Natural killer cell (primary cell): ENCODE data around the gene BTBD16. TPM values are rescaled to one million over a fixed set of nuclear protein-coding genes. Genes with fewer than 3 reads are reported as not detected.

Experiments
- ATAC-seq, 3 donors: fragments of 150-1000 bp in 2 of 3; fragments of 200-7000 bp in 1 of 3; cut with Tn5 transposase; 1 replicate in 1 of 3; 2 replicates in 2 of 3; pipeline ENCODE4 v1.10.0; 2021; ENCODE audit warnings: mild to moderate bottlenecking in 2 of 3, moderate library complexity in 2 of 3
- DNase-seq, 2 donors: peaks; one replicate each; pipeline versions ENCODE4 v3.0.0 to v3.0.0-alpha.2; 2013 to 2021; ENCODE audit warnings: mixed read lengths in 1 of 2
- H3K27ac ChIP-seq: one replicate; pipeline ENCODE4 v1.5.1; 2013; ENCODE audit warnings: mild to moderate bottlenecking, low read length
- H3K27me3 ChIP-seq: one replicate; pipeline ENCODE4 v1.6.1; 2013; ENCODE audit warnings: low read length; ENCODE audit not compliant: control insufficient read depth, insufficient read depth
- H3K36me3 ChIP-seq: one replicate; pipeline ENCODE4 v1.6.1; 2013; ENCODE audit warnings: low read length; ENCODE audit not compliant: control insufficient read depth, insufficient read depth
- H3K4me1 ChIP-seq: one replicate; pipeline ENCODE4 v1.6.1; 2013; ENCODE audit warnings: low read length; ENCODE audit not compliant: control insufficient read depth, insufficient read depth
- H3K4me3 ChIP-seq: one replicate; pipeline ENCODE4 v1.5.1; 2013; ENCODE audit warnings: low read length
- H3K9me3 ChIP-seq: one replicate; pipeline ENCODE4 v1.6.1; 2013; ENCODE audit warnings: low read length; ENCODE audit not compliant: control insufficient read depth, insufficient read depth
- H3K27ac Mint-ChIP-seq, 2 donors: one replicate each; pipeline ENCODE4 v1.8.0; 2022; ENCODE audit warnings: mild to moderate bottlenecking in 2 of 2, mixed read lengths in 2 of 2, moderate library complexity in 1 of 2
- H3K27me3 Mint-ChIP-seq, 2 donors: one replicate each; pipeline ENCODE4 v1.8.0; 2022; ENCODE audit warnings: low read depth in 2 of 2, mixed read lengths in 2 of 2
- H3K36me3 Mint-ChIP-seq: one replicate; pipeline ENCODE4 v1.8.0; 2022; ENCODE audit warnings: mixed read lengths
- H3K4me1 Mint-ChIP-seq, 2 donors: one replicate each; pipeline ENCODE4 v1.8.0; 2022; ENCODE audit warnings: mixed read lengths in 2 of 2
- H3K4me3 Mint-ChIP-seq: one replicate; pipeline ENCODE4 v1.8.0; 2022; ENCODE audit warnings: mild to moderate bottlenecking, moderate library complexity, mixed read lengths
- H3K9me3 Mint-ChIP-seq, 2 donors: one replicate each; pipeline ENCODE4 v1.8.0; 2022; ENCODE audit warnings: mixed read lengths in 2 of 2
- CTCF ChIP-seq: fragments of 200-600 bp; IDR thresholded peaks from one replicate; pipeline ENCODE4 v1.8.0; 2022; ENCODE audit warnings: antibody characterized with exemption
- WGBS: methylation state at CpG from one replicate; pipeline ENCODE4 v1.1.7; 2013; ENCODE audit warnings: missing lambda C conversion rate; ENCODE audit not compliant: insufficient coverage; 5-methylcytosine and 5-hydroxymethylcytosine counted together
- intact Hi-C: fragments of 100-400 bp; cut with micrococcal nuclease; formaldehyde crosslinking; loops from one replicate; pipeline ENCODE4 v1.14.2; 2022
- total RNA-seq, 4 donors: library from RNA; stranded (reverse); fragments of 120-200 nt in 1 of 4; gene quantifications; one replicate each; pipeline versions ENCODE4 v1.2.3 to v1.2.4, GENCODE V29; 2013 to 2022

Gene BTBD16
- total RNA-seq = not detected
- total RNA-seq (2013) = not detected

- intact Hi-C loops = no loop called here
- peaks cover 6 to 7% of the 10 kb centered on the region in 2 donors for H3K27me3 Mint-ChIP-seq
- no peak within 1 kb of the TSS for H3K27ac ChIP-seq
- H3K9me3 ChIP-seq = no peaks in the 10 kb centered on the region
- H3K4me1 ChIP-seq = no peaks in the 10 kb centered on the region
- no peak within 1 kb of the TSS for H3K4me3 ChIP-seq
- H3K4me3 Mint-ChIP-seq = no peak within 1 kb of the TSS
- no peaks in the 10 kb centered on the region for H3K36me3 ChIP-seq
- peaks cover 0 to 5% of the 10 kb centered on the region in 2 donors for H3K4me1 Mint-ChIP-seq
- no peak within 1 kb of the TSS for H3K27ac Mint-ChIP-seq
- TF ChIP-seq CTCF = no peak
- DNase-seq (no peak), ATAC-seq (no peak)
- 32% methylated on average over 4 of the region's 5 CpGs for WGBS
- H3K9me3 Mint-ChIP-seq = no peaks in the 10 kb centered on the region
- no peaks in the 10 kb centered on the region for H3K36me3 Mint-ChIP-seq
- H3K27me3 ChIP-seq = no peaks in the 10 kb centered on the region
Observed at GRCh38 chr10:122271076-122271475, at the start of gene BTBD16. BTBD16 (plus strand) TSS chr10:122271296; CDS start chr10:122275082, 3,786 bp downstream.

DNA sequence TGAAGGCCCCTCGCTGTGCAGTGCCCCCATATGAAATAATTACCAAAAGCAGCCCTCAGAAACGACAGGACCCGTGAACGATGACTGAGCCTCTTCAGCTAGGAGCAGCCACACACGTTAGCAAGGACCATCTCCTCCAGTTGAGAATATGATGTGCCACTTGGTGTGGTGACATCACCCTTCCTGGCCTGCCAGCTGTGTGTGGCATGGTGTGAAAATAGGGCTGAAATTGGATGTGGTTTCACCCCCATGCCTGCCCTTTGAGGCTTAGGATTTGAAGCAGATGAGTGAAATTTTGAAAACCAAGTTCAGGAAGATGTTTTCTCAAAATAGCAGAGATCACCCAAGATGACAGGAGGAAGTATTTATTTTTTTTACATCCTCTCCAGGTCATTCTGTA is 49.1 kb upstream of the BTBD16 start:
- Histone ChIP-seq H3K4me1 (no peaks in the 10 kb centered on the region), H3K36me3 (no peaks in the 10 kb centered on the region), H3K9me3 (no peaks in the 10 kb centered on the region), H3K4me3 (no peak overlapping the region), H3K27ac (no peak overlapping the region), H3K27me3 (no peaks in the 10 kb centered on the region)
- H3K27me3 Mint-ChIP-seq = peaks cover under 1 to 8% of the 10 kb centered on the region in 2 donors
- intact Hi-C loops = no loop called here
- H3K27ac Mint-ChIP-seq = no peak overlapping the region
- 77% methylated on average over 5 of the region's 5 CpGs for WGBS
- H3K4me3 Mint-ChIP-seq = no peak overlapping the region
- TF ChIP-seq CTCF = no peak
- H3K36me3 Mint-ChIP-seq = no peaks in the 10 kb centered on the region
- ATAC-seq = no peak
- DNase-seq = no peak
- H3K4me1 Mint-ChIP-seq = no peaks in the 10 kb centered on the region
- no peaks in the 10 kb centered on the region for H3K9me3 Mint-ChIP-seq

GRCh38 chr10:122222638-122223037 is 48.5 kb upstream of the BTBD16 start:
- Histone ChIP-seq H3K27ac (no peak overlapping the region), H3K27me3 (no peaks in the 10 kb centered on the region), H3K36me3 (no peaks in the 10 kb centered on the region), H3K4me3 (no peak overlapping the region), H3K9me3 (no peaks in the 10 kb centered on the region), H3K4me1 (no peaks in the 10 kb centered on the region)
- ATAC-seq (no peak), DNase-seq (no peak)
- H3K36me3 Mint-ChIP-seq = no peaks in the 10 kb centered on the region
- peaks cover 0 to 7% of the 10 kb centered on the region in 2 donors for H3K27me3 Mint-ChIP-seq
- 90% methylated on average over 6 of the region's 7 CpGs for WGBS
- intact Hi-C loops = no loop called here
- no peak overlapping the region for H3K27ac Mint-ChIP-seq
- H3K9me3 Mint-ChIP-seq = no peaks in the 10 kb centered on the region
- H3K4me1 Mint-ChIP-seq = no peaks in the 10 kb centered on the region
- no peak for TF ChIP-seq CTCF
- no peak overlapping the region for H3K4me3 Mint-ChIP-seq

- Histone ChIP-seq H3K9me3 (no peaks in the 10 kb centered on the region), H3K4me3 (no peak overlapping the region), H3K27me3 (no peaks in the 10 kb centered on the region), H3K27ac (no peak overlapping the region), H3K4me1 (no peaks in the 10 kb centered on the region), H3K36me3 (no peaks in the 10 kb centered on the region)
- TF ChIP-seq CTCF = no peak
- Mint-ChIP-seq H3K4me3 (no peak overlapping the region), H3K36me3 (no peaks in the 10 kb centered on the region), H3K27me3 (peaks cover 0 to 7% of the 10 kb centered on the region in 2 donors), H3K27ac (no peak overlapping the region), H3K9me3 (no peaks in the 10 kb centered on the region), H3K4me1 (no peaks in the 10 kb centered on the region)
- intact Hi-C loops = no loop called here
- 90% methylated on average over 9 of the region's 9 CpGs for WGBS
- DNase-seq (no peak), ATAC-seq (no peak)
Observed at GRCh38 chr10:122224159-122224558, 46.9 kb upstream of the BTBD16 start.
